ENCODE data around the gene IL17C. TPM values are rescaled to one million over a fixed set of nuclear protein-coding genes. Genes with fewer than 3 reads are reported as not detected.
A peak's percentile ranks its signal among the peaks of the same experiment; 100 is the strongest.

The IL17C gene
- total RNA-seq, 2 experiments from 2014 or later, result 0.22 TPM; not detected in 1

GRCh38 chr16:88642881-88643643, 4.7 kb downstream of the IL17C start:
- ChIA-PET POLR2A (no interaction called here), CTCF (no interaction called here)
- no peaks in the 10 kb centered on the region for H3K9me3 Mint-ChIP-seq
- peaks cover 15% of the 10 kb centered on the region for H3K27me3 Mint-ChIP-seq
- no peak overlapping the region for H3K27ac Mint-ChIP-seq
- H3K4me3 Mint-ChIP-seq, result no peak overlapping the region
- DNase-seq, result no peak
- H3K36me3 Mint-ChIP-seq, result peaks cover 4% of the 10 kb centered on the region
- H3K4me1 Mint-ChIP-seq (ENCODE audit: low read depth), result peaks cover 18% of the 10 kb centered on the region
- intact Hi-C loops (cut with micrococcal nuclease), result no loop called here

- no peaks in the 10 kb centered on the region for H3K9me3 Mint-ChIP-seq
- H3K36me3 Mint-ChIP-seq, result peaks cover 4% of the 10 kb centered on the region
- POLR2A ChIA-PET, result no interaction called here
- no peak overlapping the region for H3K4me3 Mint-ChIP-seq
- CTCF ChIA-PET, result no interaction called here
- H3K27me3 Mint-ChIP-seq, result peaks cover 10% of the 10 kb centered on the region
- DNase-seq, result no peak
- intact Hi-C loops (cut with micrococcal nuclease), result no loop called here
- H3K27ac Mint-ChIP-seq, result no peak overlapping the region
- H3K4me1 Mint-ChIP-seq (ENCODE audit: low read depth), result peaks cover 13% of the 10 kb centered on the region
Observed at GRCh38 chr16:88643644-88643932, 5.2 kb downstream of the IL17C start.

DNA sequence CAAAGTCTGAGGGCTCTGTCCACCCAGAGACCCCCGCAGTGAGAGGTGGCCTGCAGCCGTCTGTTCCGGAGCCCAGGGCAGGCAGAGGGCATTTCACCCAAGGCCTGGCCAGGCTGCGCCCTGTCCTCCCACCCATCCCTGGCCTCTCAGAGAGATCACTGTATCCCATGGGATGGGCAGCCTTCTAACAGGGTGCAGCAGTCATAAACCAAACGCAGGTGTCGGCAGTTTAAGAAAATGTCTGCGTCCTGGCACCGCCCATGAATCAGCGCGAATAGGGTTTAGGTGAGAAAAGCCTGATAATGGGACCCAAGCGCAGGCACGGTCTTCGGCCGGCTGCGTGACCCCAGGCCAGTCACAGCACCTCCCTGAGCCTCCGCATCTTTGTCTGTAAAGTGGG, 7.1 kb downstream of the IL17C start:
- H3K4me1 Mint-ChIP-seq (ENCODE audit: low read depth), result peaks cover 10% of the 10 kb centered on the region
- intact Hi-C loops (cut with micrococcal nuclease), result no loop called here
- ChIA-PET POLR2A (no interaction called here), CTCF (no interaction called here)
- peaks cover 2% of the 10 kb centered on the region for H3K27me3 Mint-ChIP-seq
- no peak overlapping the region for H3K27ac Mint-ChIP-seq
- DNase-seq, result no peak
- H3K4me3 Mint-ChIP-seq, result no peak overlapping the region
- peaks cover 13% of the 10 kb centered on the region for H3K36me3 Mint-ChIP-seq
- no peaks in the 10 kb centered on the region for H3K9me3 Mint-ChIP-seq

DNA sequence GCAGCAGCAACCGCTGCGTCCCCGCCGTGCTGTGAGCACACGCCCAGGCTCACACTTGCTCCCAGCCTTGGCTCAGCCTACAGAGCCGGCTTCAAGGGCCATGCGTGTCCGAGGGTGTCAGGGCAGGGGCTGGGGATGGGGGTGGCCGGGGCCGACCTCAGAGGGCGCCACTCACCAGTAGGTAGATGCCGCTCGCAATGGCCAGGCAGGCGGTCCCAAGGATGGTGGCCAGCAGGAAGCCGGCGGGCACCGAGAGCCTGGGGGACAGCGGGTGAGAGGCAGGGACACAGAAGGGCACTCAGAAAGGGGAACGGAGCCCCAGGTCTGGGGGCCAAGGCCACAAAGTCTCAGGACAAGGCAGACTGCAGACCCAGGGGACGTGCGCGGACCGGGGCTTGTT, 7.6 kb downstream of the IL17C start:
- H3K4me1 Mint-ChIP-seq (ENCODE audit: low read depth), result peaks cover 9% of the 10 kb centered on the region
- DNase-seq, result no peak
- H3K4me3 Mint-ChIP-seq, result no peak overlapping the region
- peaks cover 1% of the 10 kb centered on the region for H3K27me3 Mint-ChIP-seq
- POLR2A ChIA-PET, result no interaction called here
- no peaks in the 10 kb centered on the region for H3K9me3 Mint-ChIP-seq
- H3K27ac Mint-ChIP-seq, result no peak overlapping the region
- H3K36me3 Mint-ChIP-seq, result peaks cover 14% of the 10 kb centered on the region
- intact Hi-C loops (cut with micrococcal nuclease), result no loop called here
- CTCF ChIA-PET, result no interaction called here

DNA sequence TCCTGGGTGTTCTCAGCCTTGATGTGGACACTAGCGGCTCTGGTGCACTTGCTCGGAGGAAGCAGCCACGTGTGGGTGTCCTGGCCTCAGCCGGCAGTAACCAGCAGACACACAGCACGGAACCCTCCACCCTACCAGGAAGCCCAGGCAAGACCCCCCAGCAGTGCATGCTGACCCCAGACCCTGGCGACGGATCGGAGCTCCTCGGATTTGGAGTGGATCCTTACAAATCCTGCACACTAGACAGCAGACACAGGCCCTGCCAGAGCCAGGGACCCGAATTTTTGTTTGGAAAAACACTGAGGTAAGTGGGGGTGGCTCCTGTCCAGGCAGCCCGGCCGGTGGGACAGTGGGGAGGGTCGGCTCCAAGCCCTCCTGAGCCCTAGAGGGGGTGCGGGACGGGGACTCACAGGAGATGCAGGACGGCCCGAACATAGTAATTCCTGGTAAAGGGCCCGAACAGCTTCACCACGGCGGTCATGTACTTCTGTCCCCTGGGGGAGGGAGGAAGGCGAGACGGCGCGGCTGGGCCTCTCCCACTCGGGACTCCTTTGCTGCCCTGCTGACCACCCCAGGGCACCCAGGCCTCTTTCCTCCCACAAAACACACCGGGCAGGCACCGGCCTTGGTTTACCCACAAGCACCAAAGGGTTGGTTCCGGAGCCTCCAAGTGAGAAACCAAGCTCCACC, 8.1 kb downstream of the IL17C start:
- CTCF ChIA-PET, result no interaction called here
- POLR2A ChIA-PET, result no interaction called here
- H3K36me3 Mint-ChIP-seq, result peaks cover 14% of the 10 kb centered on the region
- intact Hi-C loops (cut with micrococcal nuclease), result no loop called here
- no peaks in the 10 kb centered on the region for H3K9me3 Mint-ChIP-seq
- no peaks in the 10 kb centered on the region for H3K27me3 Mint-ChIP-seq
- no peak overlapping the region for H3K27ac Mint-ChIP-seq
- peaks cover 9% of the 10 kb centered on the region for H3K4me1 Mint-ChIP-seq (ENCODE audit: low read depth)
- H3K4me3 Mint-ChIP-seq, result no peak overlapping the region
- DNase-seq, result no peak

DNA sequence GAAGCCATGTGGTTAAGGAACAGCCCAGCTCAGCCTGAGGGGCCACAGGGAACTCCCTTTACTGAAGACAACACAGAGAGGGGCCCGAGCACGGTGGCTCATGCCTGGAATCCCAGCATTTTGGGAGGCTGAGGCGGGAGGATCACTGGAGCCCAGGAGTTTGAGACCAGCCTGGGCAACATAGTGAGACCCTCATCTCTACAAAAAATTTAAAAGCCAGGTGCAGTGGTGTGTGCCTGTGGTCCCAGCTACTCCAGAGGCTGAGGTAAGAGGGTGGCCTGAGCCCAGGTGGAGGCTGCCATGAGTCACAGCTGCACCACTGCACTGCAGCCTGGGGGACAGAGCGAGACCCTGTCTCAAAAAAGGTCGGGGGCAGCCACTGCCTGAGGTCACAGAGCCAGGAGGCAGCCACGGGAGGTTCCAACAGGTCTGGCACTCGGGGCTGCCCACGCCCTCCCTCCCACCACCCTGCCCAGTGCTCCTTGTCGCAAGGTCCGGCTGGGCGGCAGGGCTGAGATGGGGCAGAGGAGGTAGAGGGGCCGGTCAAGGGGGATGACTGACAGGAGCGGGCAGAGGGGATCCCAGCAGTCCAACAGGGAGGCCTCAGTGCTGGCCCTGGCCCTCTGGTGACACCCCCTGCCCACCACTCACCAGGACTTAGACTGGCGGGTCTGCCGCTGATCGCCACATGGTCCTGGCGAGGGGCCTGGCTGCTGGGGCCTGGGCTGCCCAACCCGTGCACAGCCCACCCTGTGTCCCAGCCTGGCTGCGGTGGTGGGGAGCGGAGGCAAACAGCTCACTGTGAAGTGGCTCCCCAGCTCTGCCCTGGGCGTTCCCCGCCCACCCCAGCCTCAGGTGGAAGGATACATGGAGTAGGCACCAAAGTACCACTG, 9.1 kb downstream of the IL17C start:
- Mint-ChIP-seq H3K9me3 (no peaks in the 10 kb centered on the region), H3K27ac (no peak overlapping the region), H3K27me3 (no peaks in the 10 kb centered on the region), H3K36me3 (peaks cover 12% of the 10 kb centered on the region), H3K4me1 (ENCODE audit: low read depth) (peaks cover 14% of the 10 kb centered on the region), H3K4me3 (no peak overlapping the region)
- intact Hi-C loops (cut with micrococcal nuclease), result no loop called here
- POLR2A ChIA-PET, result interaction anchor here (0.6 kb wide), 1 partner anchor 263 kb away, joined by 3 read pairs; no protein-coding TSS in a partner anchor
- DNase-seq, result no peak
- CTCF ChIA-PET, result no interaction called here

- no peaks in the 10 kb centered on the region for H3K9me3 Mint-ChIP-seq
Observed at GRCh38 chr16:88649195-88649923, 11.0 kb downstream of the IL17C start.

DNA sequence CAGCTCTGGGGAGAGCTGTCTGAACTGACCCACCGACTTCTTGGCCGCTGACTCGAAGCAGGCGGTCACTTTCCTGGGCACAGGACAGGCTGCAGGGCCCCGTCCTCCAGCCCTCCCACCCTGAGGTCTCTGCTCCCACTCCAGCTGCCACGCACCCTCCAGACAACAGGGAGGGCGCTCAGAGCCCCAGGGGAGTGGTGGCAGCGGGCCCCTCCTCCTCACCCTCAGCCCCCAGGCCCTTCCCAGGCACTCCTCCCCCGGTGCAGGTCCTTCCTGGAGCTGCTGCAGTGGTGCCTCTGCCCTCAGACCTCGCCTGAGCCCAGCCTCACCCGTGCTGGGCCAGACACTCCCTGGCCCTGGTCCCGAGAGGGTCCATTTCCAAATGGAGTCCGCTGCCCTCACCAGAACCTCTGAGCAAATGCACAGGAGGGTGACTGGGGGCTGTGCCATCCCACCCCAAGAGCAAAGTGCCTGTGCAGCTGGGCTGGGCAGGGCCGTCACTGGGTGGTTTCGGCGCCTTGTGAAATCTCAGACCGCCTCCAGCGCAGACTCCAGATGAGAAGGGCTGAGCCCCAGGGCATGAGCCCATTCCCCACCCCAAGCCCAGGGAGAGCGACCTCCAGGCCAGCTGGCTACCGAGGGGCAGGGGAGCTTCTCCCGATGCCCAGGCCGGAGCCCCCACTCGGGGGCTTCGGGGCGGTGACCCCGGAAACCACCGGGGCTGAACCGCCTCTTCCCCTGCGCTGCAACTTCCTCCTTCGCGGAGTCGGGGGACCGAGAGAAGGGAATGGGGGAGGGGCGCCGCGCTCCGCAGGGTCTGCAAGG, 11.8 kb downstream of the IL17C start:
- ChIA-PET POLR2A (interaction anchor here (0.6 to 1.8 kb wide), 6 partner anchors 13 to 80 kb away, joined by 3 to 7 read pairs (median 4); partner anchors contain the start of gene ZC3H18), CTCF (no interaction called here)
- Mint-ChIP-seq H3K36me3 (peaks cover 15% of the 10 kb centered on the region), H3K27me3 (no peaks in the 10 kb centered on the region), H3K27ac (peak overlapping the region; percentile 89), H3K4me3 (peak overlapping the region; percentile 86), H3K9me3 (no peaks in the 10 kb centered on the region), H3K4me1 (ENCODE audit: low read depth) (peaks cover 14% of the 10 kb centered on the region)
- DNase-seq, result peak; percentile 48
- intact Hi-C loops (cut with micrococcal nuclease), result loop anchor here (2.0 to 5.0 kb wide), 3 partner anchors 13 to 842 kb away; partner anchors contain the start of genes ANKRD11 and ZC3H18

More at GRCh38 chr16:88649195-88649923, 11.0 kb downstream of the IL17C start:
- intact Hi-C loops (cut with micrococcal nuclease), result no loop called here
- DNase-seq, result no peak
- ChIA-PET POLR2A (interaction anchor here (0.6 to 1.8 kb wide), 6 partner anchors 12 to 79 kb away, joined by 3 to 7 read pairs (median 4); partner anchors contain the start of gene ZC3H18), CTCF (interaction anchor here (0.8 kb wide), 1 partner anchor 54 kb away, joined by 4 read pairs; no protein-coding TSS in a partner anchor)
- H3K27me3 Mint-ChIP-seq, result no peaks in the 10 kb centered on the region
- H3K4me3 Mint-ChIP-seq, result peak overlapping the region; percentile 86
- peaks cover 14% of the 10 kb centered on the region for H3K4me1 Mint-ChIP-seq (ENCODE audit: low read depth)
- H3K36me3 Mint-ChIP-seq, result peaks cover 10% of the 10 kb centered on the region
- peak overlapping the region; percentile 89 for H3K27ac Mint-ChIP-seq

DNA sequence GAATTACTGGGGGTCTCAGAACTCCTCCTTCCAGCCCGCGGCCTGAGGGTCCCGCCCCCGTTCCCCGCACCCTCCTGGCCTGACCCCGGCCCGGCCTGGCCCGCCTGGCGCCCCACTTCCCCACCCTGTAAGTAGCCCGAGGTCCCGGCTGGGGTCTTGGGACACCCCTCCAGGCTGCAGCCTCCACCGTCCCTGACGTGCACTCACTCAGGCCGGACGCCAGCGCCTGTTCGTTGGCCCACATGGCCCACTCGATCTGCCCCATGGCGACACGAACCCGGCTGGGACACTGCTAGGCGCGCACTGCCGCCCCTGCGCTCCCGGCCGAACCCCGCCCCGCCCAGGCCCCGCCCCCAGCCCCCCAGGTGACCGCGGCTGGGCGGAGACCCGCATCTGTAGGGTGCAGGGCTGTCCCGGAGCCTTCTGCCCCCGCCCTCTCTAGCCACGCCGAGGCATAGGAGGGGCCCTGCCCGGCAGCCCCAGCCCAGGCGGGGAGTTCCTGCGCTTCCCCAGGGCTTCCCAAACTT, 12.4 kb downstream of the IL17C start, which contains the start of gene CYBA:
TSS of gene CYBA (minus strand) at position 305 of the 527 bp plus-strand sequence. CDS start at position 265, 40 bp downstream.
- intact Hi-C loops (cut with micrococcal nuclease), result loop anchor here (1.0 to 5.0 kb wide), 8 partner anchors 12 to 841 kb away; partner anchors contain the start of genes ANKRD11, MVD and ZC3H18
- Mint-ChIP-seq H3K36me3 (peaks cover 15% of the 10 kb centered on the region), H3K27me3 (no peaks in the 10 kb centered on the region), H3K27ac (peak within 1 kb of the TSS; percentile 97), H3K9me3 (no peaks in the 10 kb centered on the region), H3K4me3 (peak within 1 kb of the TSS; percentile 86), H3K4me1 (ENCODE audit: low read depth) (peaks cover 14% of the 10 kb centered on the region)
- peak; percentile 93 for DNase-seq
- CTCF ChIA-PET, result no interaction called here
- POLR2A ChIA-PET, result interaction anchor here (1.0 to 1.8 kb wide), 4 partner anchors 18 to 59 kb away, joined by 3 to 6 read pairs (median 4); no protein-coding TSS in a partner anchor

- POLR2A ChIA-PET, result interaction anchor here (1.0 kb wide), 1 partner anchor 49 kb away, joined by 3 read pairs; no protein-coding TSS in a partner anchor
- peak; percentile 95 for DNase-seq
- H3K36me3 Mint-ChIP-seq, result peaks cover 17% of the 10 kb centered on the region
Observed at GRCh38 chr16:88651276-88651988, 13.1 kb downstream of the IL17C start.

More at GRCh38 chr16:88651276-88651988, 13.1 kb downstream of the IL17C start:
- Mint-ChIP-seq H3K4me1 (ENCODE audit: low read depth) (peaks cover 14% of the 10 kb centered on the region), H3K27ac (peak overlapping the region; percentile 97), H3K27me3 (no peaks in the 10 kb centered on the region), H3K9me3 (no peaks in the 10 kb centered on the region), H3K4me3 (peak overlapping the region; percentile 86)
- intact Hi-C loops (cut with micrococcal nuclease), result loop anchor here (1.0 to 5.0 kb wide), 8 partner anchors 12 to 841 kb away; partner anchors contain the start of genes ANKRD11, MVD and ZC3H18
- CTCF ChIA-PET, result interaction anchor here (0.9 kb wide), 1 partner anchor 30 kb away, joined by 4 read pairs; no protein-coding TSS in a partner anchor
